Measurements from ENCODE around the gene SPON1. TPM values are rescaled to one million over a fixed set of nuclear protein-coding genes. Genes with fewer than 3 reads are reported as not detected.

The SPON1 gene
- total RNA-seq, 1 experiment from 2014 or later = 0.20 TPM

DNA sequence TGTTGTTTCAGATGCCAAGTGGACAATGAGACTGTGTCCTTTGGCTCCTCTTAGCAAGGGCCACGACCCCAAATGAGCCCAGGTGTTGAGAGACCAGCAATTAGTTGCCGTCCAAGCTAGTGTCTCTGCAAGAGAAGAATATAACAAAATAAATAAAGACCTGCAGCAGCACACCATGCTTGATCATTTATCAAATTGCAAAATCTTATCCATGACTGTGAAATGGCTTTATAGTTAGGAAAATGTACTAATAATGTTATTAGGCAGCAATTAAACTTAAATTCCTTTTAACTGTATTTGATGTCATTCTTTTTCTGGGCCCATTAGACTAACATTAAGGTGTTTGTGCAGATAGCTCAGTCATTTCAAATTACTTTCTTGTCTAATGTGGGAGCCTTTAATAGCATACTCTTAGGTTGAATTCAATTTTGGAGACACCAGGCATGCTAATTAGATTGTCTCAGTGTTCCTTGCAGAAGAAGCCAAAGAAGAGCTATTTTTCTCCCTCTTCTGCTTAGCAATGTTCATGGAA lies 220.4 kb downstream of the SPON1 start:
- H3T11ph ChIP-seq (ENCODE audit: low read length) = no peak overlapping the region
- no peak overlapping the region for H4K8ac ChIP-seq (replicated peaks; ENCODE audit: insufficient read length, low read depth, low read length)
- no peaks in the 10 kb centered on the region for H3K9me3 Mint-ChIP-seq
- TF ChIP-seq, protein P1, sequence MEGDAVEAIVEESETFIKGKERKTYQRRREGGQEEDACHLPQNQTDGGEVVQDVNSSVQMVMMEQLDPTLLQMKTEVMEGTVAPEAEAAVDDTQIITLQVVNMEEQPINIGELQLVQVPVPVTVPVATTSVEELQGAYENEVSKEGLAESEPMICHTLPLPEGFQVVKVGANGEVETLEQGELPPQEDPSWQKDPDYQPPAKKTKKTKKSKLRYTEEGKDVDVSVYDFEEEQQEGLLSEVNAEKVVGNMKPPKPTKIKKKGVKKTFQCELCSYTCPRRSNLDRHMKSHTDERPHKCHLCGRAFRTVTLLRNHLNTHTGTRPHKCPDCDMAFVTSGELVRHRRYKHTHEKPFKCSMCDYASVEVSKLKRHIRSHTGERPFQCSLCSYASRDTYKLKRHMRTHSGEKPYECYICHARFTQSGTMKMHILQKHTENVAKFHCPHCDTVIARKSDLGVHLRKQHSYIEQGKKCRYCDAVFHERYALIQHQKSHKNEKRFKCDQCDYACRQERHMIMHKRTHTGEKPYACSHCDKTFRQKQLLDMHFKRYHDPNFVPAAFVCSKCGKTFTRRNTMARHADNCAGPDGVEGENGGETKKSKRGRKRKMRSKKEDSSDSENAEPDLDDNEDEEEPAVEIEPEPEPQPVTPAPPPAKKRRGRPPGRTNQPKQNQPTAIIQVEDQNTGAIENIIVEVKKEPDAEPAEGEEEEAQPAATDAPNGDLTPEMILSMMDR (conservative IDR thresholded peaks at IDR 0.05) = no peak
- H2BK120ac ChIP-seq (ENCODE audit: low read depth, low read length, poor library complexity, severe bottlenecking) = no peak overlapping the region
- H2AK5ac ChIP-seq (ENCODE audit: insufficient read length, low read length) = no peak overlapping the region
- no peak overlapping the region for H3K56ac ChIP-seq (ENCODE audit: insufficient read length, low read depth, low read length)
- H3K9me3 ChIP-seq (ENCODE audit: control insufficient read depth, low read depth, low read length) = no peaks in the 10 kb centered on the region
- no peaks in the 10 kb centered on the region; the same call in 1 of the 2 replicates for H3K27me3 Mint-ChIP-seq (ENCODE audit: low read depth)
- H4K91ac ChIP-seq (ENCODE audit: insufficient read length, low read depth, low read length) = no peak overlapping the region
- no peaks in the 10 kb centered on the region for H4K20me1 ChIP-seq (ENCODE audit: control insufficient read depth, insufficient read depth, insufficient read length)
- no CpG with 5 or more reads among the region's 2 CpGs for WGBS (ENCODE audit: extremely low coverage, insufficient read length, low lambda C conversion rate)
- H3K4ac ChIP-seq (ENCODE audit: low read depth, low read length) = no peak overlapping the region
- H3K23me2 ChIP-seq (ENCODE audit: insufficient read length, low read depth, low read length, poor library complexity, severe bottlenecking) = no peaks in the 10 kb centered on the region
- H3K27ac Mint-ChIP-seq = no peak overlapping the region
- no peak for DNase-seq
- no peak overlapping the region for H3K9ac ChIP-seq (ENCODE audit: extremely low read depth, insufficient read length, low read length)
- no peaks in the 10 kb centered on the region for H3K36me3 Mint-ChIP-seq (ENCODE audit: insufficient read depth in 1 of 3, low read depth in 3 of 3)
- H2BK12ac ChIP-seq (ENCODE audit: insufficient read length, low read depth, low read length) = no peak overlapping the region
- H3K23ac ChIP-seq (ENCODE audit: insufficient read length, low read depth, low read length) = no peak overlapping the region
- H3K18ac ChIP-seq (ENCODE audit: insufficient read length, low read depth, low read length) = no peak overlapping the region
- no peaks in the 10 kb centered on the region for H3K27me3 ChIP-seq (ENCODE audit: insufficient read depth, low read length)
- peaks cover 4% of the 10 kb centered on the region; the same call in 1 of the 2 replicates for H3K4me1 ChIP-seq (ENCODE audit: insufficient read depth, low read length)
- H2BK5ac ChIP-seq (ENCODE audit: insufficient read length, low read length) = no peak overlapping the region
- no peak overlapping the region for H2BK20ac ChIP-seq (ENCODE audit: low read depth, low read length, poor library complexity, severe bottlenecking)
- H3K27ac ChIP-seq (ENCODE audit: insufficient read length, low read depth, low read length) = no peak overlapping the region
- H2AFZ ChIP-seq (ENCODE audit: low read length) = no peak overlapping the region
- H3K4me2 ChIP-seq (ENCODE audit: insufficient read depth, insufficient read length, low read length) = no peak overlapping the region
- H2BK15ac ChIP-seq (ENCODE audit: low read depth, low read length) = no peak overlapping the region
- H3K4me1 Mint-ChIP-seq = peaks cover 17 to 20% of the 10 kb centered on the region in 2 experiments
- no peak overlapping the region for H4K5ac ChIP-seq (ENCODE audit: insufficient read length, low read depth, low read length)
- no peaks in the 10 kb centered on the region for H3K79me2 ChIP-seq (ENCODE audit: insufficient read depth, low read length)
- H3K4me3 Mint-ChIP-seq = no peak overlapping the region
- H3K14ac ChIP-seq (ENCODE audit: insufficient read depth, low read length) = no peak overlapping the region
- no peaks in the 10 kb centered on the region for H3K79me1 ChIP-seq (ENCODE audit: insufficient read depth, low read depth, low read length, poor library complexity, severe bottlenecking)

Measured in H9 (cell line).